ENCODE measurements around the gene TIMM13. TPM values are rescaled to one million over a fixed set of nuclear protein-coding genes. Genes with fewer than 3 reads are reported as not detected.
A peak's percentile ranks its signal among the peaks of the same experiment; 100 is the strongest.

Gene TIMM13
- total and polyA plus RNA-seq, 2 donors (not counting 1 experiment from before 2014, with no cell fraction given), result 19.4 to 32.5 TPM

DNA sequence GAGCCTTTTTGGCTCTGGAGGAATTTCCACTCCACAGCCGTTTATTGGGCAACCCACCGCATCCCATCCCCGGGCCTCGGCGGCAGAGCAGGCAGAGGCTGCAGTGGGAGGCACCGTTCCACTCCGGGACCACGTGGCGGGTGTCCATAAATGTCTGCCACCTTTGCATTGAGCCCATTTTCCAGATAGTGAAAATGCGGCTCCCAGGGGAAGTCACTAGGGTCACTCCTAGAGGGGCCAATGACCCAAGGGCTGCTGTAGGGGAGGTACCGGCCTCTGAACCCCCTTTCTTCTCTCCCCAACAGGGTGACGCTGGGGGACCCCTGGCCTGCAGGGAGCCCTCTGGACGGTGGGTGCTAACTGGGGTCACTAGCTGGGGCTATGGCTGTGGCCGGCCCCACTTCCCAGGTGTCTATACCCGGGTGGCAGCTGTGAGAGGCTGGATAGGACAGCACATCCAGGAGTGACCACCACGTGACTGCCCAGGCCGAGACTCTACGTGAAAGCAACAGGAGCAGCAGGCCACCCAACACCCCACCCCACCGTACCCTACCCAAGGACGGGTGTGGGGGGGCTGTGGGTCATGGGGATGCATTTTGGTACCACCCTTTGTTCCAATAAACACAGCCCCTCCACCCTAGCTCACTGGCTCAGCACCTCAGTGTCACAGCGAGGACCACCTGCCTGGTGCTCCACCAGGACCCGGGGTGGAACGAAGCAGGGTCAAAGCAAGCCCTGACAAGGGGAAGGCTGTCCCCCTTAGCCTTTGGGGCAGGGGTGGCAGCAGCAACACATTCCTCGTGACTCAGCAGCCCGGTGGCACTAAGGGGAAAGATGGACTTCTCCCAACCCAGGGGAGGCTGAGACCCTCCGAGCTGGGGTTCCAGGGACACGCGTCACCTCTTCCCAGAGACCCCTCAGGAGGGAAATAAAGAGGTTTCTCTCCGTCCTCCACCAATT lies 1.5 kb downstream of the TIMM13 start:
- H3K4me2 ChIP-seq (replicated peaks; ENCODE audit: low read depth, low read length, poor library complexity, severe bottlenecking), result peak overlapping the region; percentile 97
- ChIA-PET CTCF (interaction anchor here (1.0 kb wide), 1 partner anchor 10 kb away, joined by 3 read pairs; no protein-coding TSS in a partner anchor), POLR2A (no interaction called here)
- H3K27ac Mint-ChIP-seq, result peak overlapping the region; percentile 46
- H3K9me3 ChIP-seq (ENCODE audit: control extremely low read depth in 1 of 3, control insufficient read depth in 2 of 3, insufficient read depth in 1 of 3, low read length in 2 of 3), result no peaks in the 10 kb centered on the region
- H3K36me3 ChIP-seq (replicated peaks in 1 of 2; ENCODE audit: control extremely low read depth in 1 of 2, control insufficient read depth in 1 of 2, extremely low read depth in 1 of 2, insufficient read depth in 2 of 2, low read length in 1 of 2), result peaks cover 0 to 6% of the 10 kb centered on the region in 2 experiments
- peak overlapping the region; percentile 96 for H3K4me3 Mint-ChIP-seq
- no peaks in the 10 kb centered on the region for H3K27me3 Mint-ChIP-seq
- ATAC-seq (ENCODE audit: low read depth) (no peak), DNase-seq (no peak)
- no peaks in the 10 kb centered on the region for H3K27me3 ChIP-seq (replicated peaks in 1 of 4; ENCODE audit: control extremely low read depth in 1 of 4, control insufficient read depth in 3 of 4, insufficient read depth in 4 of 4, low read length in 3 of 4)
- no peak for TF ChIP-seq EZH2 (IDR thresholded peaks at IDR 0.05; ENCODE audit: borderline replicate concordance, insufficient read depth, low read depth, low read length, poor library complexity, severe bottlenecking)
- TF ChIP-seq CTCF (IDR thresholded peaks at IDR 0.05), result no peak
- 91% methylated on average over 17 of the region's 29 CpGs for WGBS (ENCODE audit: insufficient coverage)
- intact Hi-C loops (cut with micrococcal nuclease), result loop anchor here (5.0 kb wide), 1 partner anchor 614 kb away; the partner anchor contains the start of gene ATP8B3
- H3K4me3 ChIP-seq (ENCODE audit: control extremely low read depth in 1 of 5, extremely low read depth in 1 of 5, insufficient read depth in 1 of 5, low read depth in 2 of 5, low read length in 4 of 5), result peak overlapping the region in 4 of 5 experiments; percentile 74 to 90 (median 78)
- peaks cover 33% of the 10 kb centered on the region for H4K20me1 ChIP-seq (ENCODE audit: control insufficient read depth, insufficient read depth, low read length, poor library complexity, severe bottlenecking)
- peak overlapping the region; percentile 98 for H3K9ac ChIP-seq (ENCODE audit: low read length)
- H3K9me3 Mint-ChIP-seq (ENCODE audit: insufficient read depth), result no peaks in the 10 kb centered on the region
- H3K79me2 ChIP-seq (ENCODE audit: control insufficient read depth, insufficient read depth, low read length), result peaks cover 33% of the 10 kb centered on the region
- no peak overlapping the region for H2AFZ ChIP-seq (ENCODE audit: insufficient read depth, low read depth, low read length, poor library complexity, severe bottlenecking)
- no peak overlapping the region for H3K27ac ChIP-seq (ENCODE audit: low read length in 2 of 2)
- peaks cover 13% of the 10 kb centered on the region for H3K4me1 Mint-ChIP-seq
- H3K4me1 ChIP-seq (ENCODE audit: control insufficient read depth in 2 of 2, insufficient read depth in 2 of 2, low read length in 2 of 2), result peaks cover 15 to 21% of the 10 kb centered on the region in 2 donors

Data from B cell (primary cell).